WI38 (cell line): Measurements from ENCODE around the gene EIF3C.
"Not testable (repeated sequence)": the region's sequence is repeated elsewhere in the genome, so short reads cannot be mapped to it uniquely, and the experiment has no call there.

ENCODE experiments used
- H3K4me3 ChIP-seq: 2 replicates; pipeline ENCODE4 v1.5.1; 2011; ENCODE audit warnings: low read depth, mild to moderate bottlenecking, control low read depth, low read length

The EIF3C gene

DNA sequence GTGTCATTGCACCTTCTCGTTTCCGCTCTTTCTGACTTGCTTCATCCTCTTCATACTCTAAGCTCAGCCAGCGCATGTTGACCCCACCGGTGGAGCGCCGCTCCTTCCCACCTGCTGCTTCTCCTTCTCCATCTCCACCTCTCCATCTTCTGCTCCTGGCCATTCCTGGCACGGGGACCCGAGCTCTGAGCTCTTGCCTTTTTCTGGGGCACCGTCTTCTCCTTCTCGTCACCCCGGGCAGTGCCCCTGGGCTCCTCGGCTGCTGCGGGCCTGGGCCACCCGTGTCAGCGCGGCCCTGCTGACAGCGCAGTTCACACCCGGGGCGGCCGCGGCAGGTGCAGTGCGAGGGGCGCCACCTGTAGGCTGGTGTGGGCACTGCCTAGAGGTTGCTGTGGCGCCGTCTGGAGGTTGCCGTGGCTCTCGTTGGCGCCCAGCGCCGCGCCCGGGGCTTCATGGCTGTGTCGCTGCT, 38.8 kb downstream of the EIF3C start:
- not testable (repeated sequence) for H3K4me3 ChIP-seq

- H3K4me3 ChIP-seq, result not testable (repeated sequence)
Observed at GRCh38 chr16:28750469-28751067, 39.3 kb downstream of the EIF3C start.

DNA sequence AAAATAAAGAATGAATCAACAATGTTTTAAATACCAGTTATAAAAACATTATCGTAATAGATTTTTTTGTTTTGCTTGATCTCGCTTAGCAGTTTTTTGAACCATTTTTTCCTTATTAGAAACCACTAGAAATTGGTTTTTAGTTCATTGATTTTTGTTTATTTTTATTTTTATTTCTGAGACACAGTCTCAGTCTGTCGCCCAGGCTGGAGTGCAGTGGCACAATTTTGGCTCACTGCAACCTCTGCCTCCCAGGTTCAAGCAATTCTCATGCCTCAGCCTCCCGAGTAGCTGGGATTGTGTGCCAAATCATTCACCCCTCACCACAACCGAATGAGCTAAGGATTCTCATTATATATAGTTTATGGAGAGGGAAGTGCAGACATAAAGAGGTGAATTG, 40.2 kb downstream of the EIF3C start, which contains the start of gene NPIPB9:
TSS of gene NPIPB9 (plus strand) at position 301 of the 400 bp plus-strand sequence.
- H3K4me3 ChIP-seq, result not testable (repeated sequence)

- not testable (repeated sequence) for H3K4me3 ChIP-seq
Observed at GRCh38 chr16:28781697-28782096, 70.4 kb downstream of the EIF3C start.

- not testable (repeated sequence) for H3K4me3 ChIP-seq
Observed at GRCh38 chr16:28782357-28782756, 71.1 kb downstream of the EIF3C start.
